ENCODE measurements around the gene NT5DC4. TPM values are rescaled to one million over a fixed set of nuclear protein-coding genes. Genes with fewer than 3 reads are reported as not detected.

NT5DC4 gene
- total RNA-seq, 2 donors from 2014 or later: not detected

- DNase-seq: no peak
- Histone ChIP-seq H3K4me1 (ENCODE audit: control insufficient read depth, insufficient read depth, low read length) (no peaks in the 10 kb centered on the region), H3K27ac (ENCODE audit: low read depth, low read length) (no peak overlapping the region), H3K9ac (ENCODE audit: extremely low read depth, low read length, poor library complexity, severe bottlenecking) (no peak overlapping the region), H3K9me3 (ENCODE audit: control insufficient read depth, low read length) (no peaks in the 10 kb centered on the region), H3K36me3 (ENCODE audit: control insufficient read depth, insufficient read depth, low read length) (peaks cover 84% of the 10 kb centered on the region), H3K27me3 (ENCODE audit: control insufficient read depth, insufficient read depth, low read length, poor library complexity, severe bottlenecking) (no peaks in the 10 kb centered on the region), H3K4me3 (ENCODE audit: low read length) (peak overlapping the region; percentile 28)
- peaks cover 8% of the 10 kb centered on the region for H3K4me1 Mint-ChIP-seq
- no peaks in the 10 kb centered on the region for H3K9me3 Mint-ChIP-seq
- peaks cover 49% of the 10 kb centered on the region for H3K36me3 Mint-ChIP-seq (ENCODE audit: low read depth)
- no peak for TF ChIP-seq CTCF (conservative IDR thresholded peaks at IDR 0.05)
- no peak overlapping the region for H3K4me3 Mint-ChIP-seq
- H3K27ac Mint-ChIP-seq: no peak overlapping the region
- WGBS, 2 experiments (ENCODE audit: insufficient coverage in 1 of 2, insufficient read length in 1 of 2): 95 to 100% methylated on average over 1 of the region's 1 CpG
- no peaks in the 10 kb centered on the region for H3K27me3 Mint-ChIP-seq (ENCODE audit: insufficient read depth)
These were observed 33.7 kb downstream of the NT5DC4 start for GRCh38 chr2:112754564-112754963.

GRCh38 chr2:112755444-112755843, 34.6 kb downstream of the NT5DC4 start:
- no peak overlapping the region for H3K9ac ChIP-seq (ENCODE audit: extremely low read depth, low read length, poor library complexity, severe bottlenecking)
- Mint-ChIP-seq H3K36me3 (ENCODE audit: low read depth) (peaks cover 49% of the 10 kb centered on the region), H3K4me3 (no peak overlapping the region), H3K4me1 (peaks cover 8% of the 10 kb centered on the region), H3K9me3 (no peaks in the 10 kb centered on the region), H3K27ac (no peak overlapping the region), H3K27me3 (ENCODE audit: insufficient read depth) (no peaks in the 10 kb centered on the region)
- H3K36me3 ChIP-seq (ENCODE audit: control insufficient read depth, insufficient read depth, low read length): peaks cover 93% of the 10 kb centered on the region
- DNase-seq: no peak
- H3K27ac ChIP-seq (ENCODE audit: low read depth, low read length): no peak overlapping the region
- TF ChIP-seq CTCF (conservative IDR thresholded peaks at IDR 0.05): no peak
- no peaks in the 10 kb centered on the region for H3K4me1 ChIP-seq (ENCODE audit: control insufficient read depth, insufficient read depth, low read length)
- H3K27me3 ChIP-seq (ENCODE audit: control insufficient read depth, insufficient read depth, low read length, poor library complexity, severe bottlenecking): no peaks in the 10 kb centered on the region
- 93 to 100% methylated on average over 1 to 4 of the region's 4 CpGs for WGBS, 2 experiments (ENCODE audit: insufficient coverage in 1 of 2, insufficient read length in 1 of 2)
- peak overlapping the region; percentile 28 for H3K4me3 ChIP-seq (ENCODE audit: low read length)
- no peaks in the 10 kb centered on the region for H3K9me3 ChIP-seq (ENCODE audit: control insufficient read depth, low read length)

GRCh38 chr2:112756207-112756606, 35.4 kb downstream of the NT5DC4 start:
- H3K4me3 ChIP-seq (ENCODE audit: low read length): no peak overlapping the region
- Mint-ChIP-seq H3K4me1 (peaks cover 8% of the 10 kb centered on the region), H3K9me3 (no peaks in the 10 kb centered on the region), H3K4me3 (no peak overlapping the region), H3K27ac (no peak overlapping the region), H3K27me3 (ENCODE audit: insufficient read depth) (no peaks in the 10 kb centered on the region), H3K36me3 (ENCODE audit: low read depth) (peaks cover 50% of the 10 kb centered on the region)
- no peak for TF ChIP-seq CTCF (conservative IDR thresholded peaks at IDR 0.05)
- WGBS, 2 experiments (ENCODE audit: insufficient coverage in 1 of 2, insufficient read length in 1 of 2): 89 to 99% methylated on average over 3 of the region's 3 CpGs
- no peak overlapping the region for H3K9ac ChIP-seq (ENCODE audit: extremely low read depth, low read length, poor library complexity, severe bottlenecking)
- no peaks in the 10 kb centered on the region for H3K4me1 ChIP-seq (ENCODE audit: control insufficient read depth, insufficient read depth, low read length)
- no peaks in the 10 kb centered on the region for H3K27me3 ChIP-seq (ENCODE audit: control insufficient read depth, insufficient read depth, low read length, poor library complexity, severe bottlenecking)
- peaks cover 92% of the 10 kb centered on the region for H3K36me3 ChIP-seq (ENCODE audit: control insufficient read depth, insufficient read depth, low read length)
- H3K9me3 ChIP-seq (ENCODE audit: control insufficient read depth, low read length): no peaks in the 10 kb centered on the region
- H3K27ac ChIP-seq (ENCODE audit: low read depth, low read length): no peak overlapping the region
- DNase-seq: no peak
